GM19351 (cell line): ENCODE data around the gene KCNAB2.
"Not testable (repeated sequence)": the region's sequence is repeated elsewhere in the genome, so short reads cannot be mapped to it uniquely, and the experiment has no call there.

Experiments used
- ATAC-seq: cut with Tn5 transposase; IDR thresholded peaks from one replicate; pipeline ENCODE4 v1.9.1; 2021; ENCODE audit warnings: mild to moderate bottlenecking, moderate library complexity; ENCODE audit not compliant: unreplicated experiment

Gene KCNAB2

GRCh38 chr1:6009120-6010040 lies 36.3 kb upstream of the KCNAB2 start:
- no peak for ATAC-seq

- ATAC-seq: no peak
These were observed 35.1 kb upstream of the KCNAB2 start for GRCh38 chr1:6010554-6010953.

DNA sequence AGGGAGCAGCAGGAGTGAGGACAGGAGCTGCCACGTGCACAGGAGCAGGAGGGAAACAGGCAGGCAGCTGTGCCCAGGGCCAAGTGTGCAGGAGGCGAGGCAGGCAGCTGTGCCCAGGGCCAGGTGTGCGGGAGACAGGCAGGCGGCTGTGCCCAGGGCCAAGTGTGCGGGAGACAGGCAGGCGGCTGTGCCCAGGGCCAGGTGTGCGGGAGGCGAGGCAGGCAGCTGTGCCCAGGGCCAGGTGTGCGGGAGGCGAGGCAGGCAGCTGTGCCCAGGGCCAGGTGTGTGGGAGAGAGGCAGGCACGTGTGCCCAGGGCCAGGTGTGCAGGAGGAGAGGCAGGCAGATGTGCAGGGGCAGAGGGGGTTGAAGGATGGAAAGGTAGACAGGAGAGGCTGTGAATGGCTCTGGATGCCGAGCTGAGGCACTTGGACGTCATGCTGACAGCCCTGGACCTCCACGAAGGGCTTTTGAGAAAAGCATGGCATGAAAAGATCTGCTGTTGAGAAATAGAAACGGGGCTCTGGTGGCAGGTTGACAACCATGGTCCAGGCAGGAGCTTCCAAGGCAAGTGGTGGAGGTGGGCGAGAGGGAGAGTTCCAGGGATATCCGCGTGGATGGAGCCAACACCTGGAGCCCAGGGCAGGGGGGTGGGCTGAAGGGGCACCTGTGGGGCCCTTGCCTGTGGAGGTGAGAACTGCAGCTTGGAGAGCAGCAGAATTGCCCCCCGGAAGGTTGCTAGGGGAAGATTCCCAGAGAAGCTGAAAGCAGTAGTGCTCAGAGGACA lies 34.3 kb upstream of the KCNAB2 start:
- ATAC-seq: no peak

DNA sequence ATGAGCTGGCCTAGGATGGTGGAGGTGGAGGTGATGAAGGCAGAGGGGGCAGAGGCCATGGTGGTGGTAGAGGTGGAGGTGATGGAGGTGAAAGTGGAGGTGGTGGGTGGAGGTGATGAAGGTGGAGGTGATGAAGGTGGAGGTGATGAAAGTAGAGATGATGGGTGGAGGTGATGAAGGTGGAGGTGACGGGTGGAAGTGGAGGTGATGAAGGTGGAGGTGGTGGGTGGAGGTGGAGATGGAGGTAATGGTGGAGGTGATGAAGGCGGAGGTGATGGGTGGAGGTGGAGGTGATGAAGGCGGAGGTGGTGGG lies 33.8 kb upstream of the KCNAB2 start:
- ATAC-seq: no peak

- ATAC-seq: no peak
These were observed 33.0 kb upstream of the KCNAB2 start for GRCh38 chr1:6012529-6013318.

DNA sequence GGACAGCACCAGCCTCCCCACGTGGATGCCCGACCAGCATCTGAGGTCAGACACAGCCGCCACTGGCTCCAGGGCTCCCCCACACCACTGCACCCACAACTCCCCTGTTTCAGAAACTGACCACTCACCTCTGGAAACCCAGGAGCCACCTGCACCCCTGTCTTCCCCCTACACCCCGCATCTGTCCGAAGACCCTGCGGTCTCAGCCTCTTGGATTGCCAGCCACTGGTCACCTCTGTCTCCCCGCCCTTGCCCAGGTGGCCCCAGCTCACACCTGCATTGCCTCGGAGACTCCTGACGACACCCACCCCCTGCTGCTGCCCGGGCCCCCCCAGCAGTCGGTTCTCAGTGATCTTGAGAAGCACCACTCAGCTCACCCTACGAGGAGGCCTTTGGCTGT lies 32.2 kb upstream of the KCNAB2 start:
- ATAC-seq: no peak

DNA sequence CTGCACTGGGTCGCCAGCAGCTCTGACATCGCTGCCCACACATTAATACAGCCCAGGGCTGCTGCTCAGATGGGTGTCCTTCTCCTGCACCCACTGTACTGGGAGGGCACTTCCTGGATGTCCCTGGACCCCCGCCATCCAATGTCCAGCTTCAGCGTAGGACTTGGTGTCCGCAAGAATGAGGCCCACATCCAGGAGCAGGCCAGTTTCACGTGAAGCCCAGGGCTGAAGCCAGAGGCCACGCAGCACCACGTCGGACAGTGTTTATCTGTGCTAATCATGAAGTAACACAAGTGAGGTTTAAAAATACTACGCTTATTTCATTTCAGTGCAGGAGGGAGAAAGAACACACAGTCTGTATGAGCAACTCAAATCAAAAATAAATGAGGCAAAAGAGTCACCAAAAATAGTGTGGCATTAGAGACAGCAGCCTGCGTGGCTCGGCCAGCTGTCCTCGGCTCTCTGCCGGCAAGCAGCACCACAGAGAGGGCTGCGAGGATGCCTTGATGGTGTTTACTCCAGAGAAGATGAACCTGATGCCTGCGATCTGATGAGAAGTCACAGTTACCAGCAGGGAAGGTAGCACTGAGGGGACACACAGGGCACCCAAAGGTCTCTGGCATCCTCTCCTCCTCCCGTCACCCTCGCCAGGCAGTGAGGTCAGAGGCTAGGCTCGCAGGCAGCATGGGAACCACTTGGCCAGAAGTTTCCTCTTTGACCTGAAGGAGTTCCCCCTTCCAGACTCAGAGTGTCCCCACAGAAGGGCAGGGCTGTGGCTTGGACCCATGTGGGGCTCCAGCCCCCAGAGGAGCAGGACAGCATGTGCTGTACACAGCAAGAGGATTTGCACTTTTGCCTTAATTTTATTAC lies 31.3 kb upstream of the KCNAB2 start:
- no peak for ATAC-seq

DNA sequence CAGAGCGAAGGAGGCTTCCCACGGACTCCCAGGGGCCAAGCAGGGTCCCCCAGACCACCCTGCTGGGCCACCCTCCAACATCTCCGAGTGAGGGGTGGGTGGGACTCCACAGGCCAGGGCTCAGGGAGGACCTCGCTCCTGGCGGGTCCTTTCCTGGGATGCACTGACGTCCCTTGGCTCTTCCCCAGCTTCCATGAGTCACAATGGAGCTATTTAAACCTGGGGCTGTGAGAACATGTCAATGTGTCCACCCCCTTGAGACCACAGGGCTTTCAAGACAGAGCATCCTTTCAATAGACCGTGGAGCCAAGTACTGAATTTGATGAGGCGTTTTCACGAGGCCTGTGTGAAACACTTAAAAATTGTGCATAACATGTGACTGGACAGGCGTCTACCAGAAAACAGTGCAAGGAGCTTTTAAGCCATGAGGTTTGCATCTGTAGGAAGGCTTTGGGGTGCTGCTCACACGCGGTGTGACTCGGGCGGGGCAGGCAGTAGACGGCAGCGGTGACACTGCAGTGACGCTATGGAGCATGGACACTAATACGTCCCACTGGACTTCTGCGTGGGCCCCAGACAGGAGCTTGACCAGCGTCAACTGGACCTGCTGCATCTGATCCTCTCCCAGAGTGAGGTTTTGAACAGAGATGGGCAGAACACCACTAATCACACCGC lies 29.4 kb upstream of the KCNAB2 start:
- no peak for ATAC-seq

- ATAC-seq: not testable (repeated sequence)
These were observed 28.0 kb upstream of the KCNAB2 start for GRCh38 chr1:6017654-6018053.

- ATAC-seq: no peak
These were observed 26.4 kb upstream of the KCNAB2 start for GRCh38 chr1:6019166-6019845.

DNA sequence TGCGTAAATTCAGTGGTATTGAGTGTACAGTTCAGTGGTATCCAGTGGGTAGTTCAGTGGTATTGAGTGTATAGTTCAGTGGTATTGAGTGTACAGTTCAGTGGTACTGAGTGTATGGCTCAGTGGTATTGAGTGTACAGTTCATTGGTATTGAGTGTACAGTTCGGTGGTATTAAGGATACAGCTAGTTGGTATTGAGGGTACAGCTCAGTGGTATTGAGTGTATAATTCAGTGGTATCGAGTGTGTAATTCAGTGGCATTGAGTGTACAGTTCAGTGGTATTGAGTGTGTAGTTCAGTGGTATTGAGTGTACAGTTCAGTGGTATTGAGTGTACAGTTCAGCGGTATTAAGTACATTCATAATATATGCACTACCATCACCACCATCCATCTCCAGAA lies 23.5 kb upstream of the KCNAB2 start:
- ATAC-seq: no peak

- ATAC-seq: no peak
These were observed 22.3 kb upstream of the KCNAB2 start for GRCh38 chr1:6023346-6023745.

- ATAC-seq: no peak
These were observed 21.3 kb upstream of the KCNAB2 start for GRCh38 chr1:6024376-6024775.

- ATAC-seq: no peak
These were observed 20.2 kb upstream of the KCNAB2 start for GRCh38 chr1:6025269-6026094.

DNA sequence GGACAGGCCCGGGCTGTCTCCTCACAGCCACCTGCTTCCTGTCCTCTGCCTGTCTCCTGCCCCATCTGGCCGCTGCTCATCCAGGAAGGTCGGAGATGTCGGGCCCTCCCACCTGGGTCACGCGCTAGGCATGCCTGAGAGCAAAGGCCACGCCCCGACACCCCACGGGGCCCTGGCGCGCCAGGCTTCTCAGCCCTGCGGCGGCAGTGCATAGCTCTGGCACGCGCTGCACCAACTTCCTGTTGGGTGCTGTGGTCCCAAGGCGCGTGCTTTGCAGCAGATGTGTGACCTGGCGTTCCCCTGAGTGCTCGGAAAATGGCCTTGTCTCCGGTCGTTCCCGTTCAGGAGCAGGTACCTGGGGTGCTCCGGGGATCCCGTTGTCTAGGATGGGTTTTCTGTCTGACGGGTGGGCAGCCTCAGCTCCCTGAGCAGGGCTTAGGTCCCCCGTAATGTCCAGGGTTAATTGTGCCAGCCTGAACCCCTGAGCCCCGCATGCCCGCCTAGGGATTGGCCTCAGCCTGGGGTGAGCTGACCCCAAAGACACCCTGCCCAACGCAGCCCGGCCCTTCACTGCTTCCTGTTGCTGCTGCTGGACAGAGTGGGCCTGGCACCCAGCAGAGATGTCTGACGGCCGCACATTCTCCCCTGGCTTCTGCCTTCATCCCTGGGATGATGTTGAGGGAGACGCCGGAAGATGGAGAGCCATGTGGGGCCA lies 19.4 kb upstream of the KCNAB2 start:
- peak; percentile 78 for ATAC-seq

GRCh38 chr1:6027591-6027990 lies 18.1 kb upstream of the KCNAB2 start:
- no peak for ATAC-seq

GRCh38 chr1:6028042-6028850 lies 17.4 kb upstream of the KCNAB2 start:
- peak; percentile 37 for ATAC-seq
